ENCODE data around the gene GPAT3.
"Not testable (repeated sequence)": the region's sequence is repeated elsewhere in the genome, so short reads cannot be mapped to it uniquely, and the experiment has no call there.

The GPAT3 gene

DNA sequence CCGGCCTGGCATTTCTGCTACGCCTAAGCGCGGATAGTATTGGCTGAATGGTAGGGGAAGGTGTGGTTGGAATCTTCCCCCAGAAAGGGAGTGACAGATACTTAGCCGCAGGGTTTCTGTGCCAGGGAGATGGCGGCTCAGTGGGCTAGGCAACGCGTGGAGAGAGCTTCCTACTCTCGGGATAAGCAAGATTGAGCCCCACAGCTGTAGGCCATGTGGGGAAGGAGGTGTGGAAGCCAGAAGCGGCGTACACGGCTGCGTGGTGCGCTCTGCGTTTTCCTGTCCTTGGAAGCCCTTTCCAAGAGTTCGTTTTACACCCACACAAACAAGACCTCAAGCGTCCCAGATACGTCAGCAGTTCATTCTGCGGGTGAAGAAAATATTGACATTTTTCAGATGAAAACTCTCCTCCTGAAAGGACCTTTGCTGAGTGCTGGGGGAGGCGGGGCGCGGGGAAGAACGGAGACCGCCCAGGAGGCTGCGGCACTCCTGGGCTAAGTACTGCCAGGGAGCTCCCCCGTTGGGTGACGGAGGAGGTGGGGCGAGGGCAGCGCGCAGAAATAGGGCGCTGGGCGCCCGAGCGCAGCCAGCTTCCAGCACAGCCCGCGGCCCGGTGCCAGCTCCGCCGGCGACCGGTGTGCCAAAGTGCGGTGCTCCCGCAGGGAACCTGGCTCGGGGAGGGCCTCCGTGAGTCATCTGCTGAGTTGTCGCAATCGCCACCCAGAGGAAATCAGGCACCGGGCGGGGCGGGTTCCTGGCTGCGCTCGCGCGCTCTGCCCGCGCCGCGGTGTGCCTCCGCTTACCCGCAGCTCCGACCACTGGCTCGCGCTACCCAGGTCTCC lies at the start of gene GPAT3:
TSS of gene GPAT3 (plus strand) at position 589 of the 842 bp plus-strand sequence. CDS start 515 bp downstream, outside the sequence.
- Histone ChIP-seq H3K9ac (ENCODE audit: low read depth in 1 of 2, low read length in 2 of 2) (peak within 1 kb of the TSS; percentile 81 to 91), H3K36me3 (ENCODE audit: control insufficient read depth in 2 of 2, insufficient read depth in 2 of 2, low read length in 2 of 2) (peaks cover 0 to 2% of the 10 kb centered on the region in 2 donors), H3K4me1 (ENCODE audit: control insufficient read depth in 2 of 2, insufficient read depth in 2 of 2, low read length in 2 of 2) (peaks cover 11 to 18% of the 10 kb centered on the region in 2 donors), H3K4me3 (ENCODE audit: low read length in 2 of 2) (peak within 1 kb of the TSS; percentile 90), H3K9me3 (ENCODE audit: control insufficient read depth in 2 of 2, low read length in 2 of 2) (no peaks in the 10 kb centered on the region), H3K27ac (ENCODE audit: low read depth in 2 of 2, low read length in 2 of 2) (peak within 1 kb of the TSS; percentile 89), H3K27me3 (ENCODE audit: control insufficient read depth in 2 of 2, insufficient read depth in 2 of 2, low read length in 2 of 2) (no peaks in the 10 kb centered on the region)

GRCh38 chr4:83486457-83487129 lies 49.3 kb upstream of the GPAT3 start:
- H3K27me3 ChIP-seq (ENCODE audit: control insufficient read depth in 2 of 2, insufficient read depth in 2 of 2, low read length in 2 of 2) = no peaks in the 10 kb centered on the region

GRCh38 chr4:83489711-83490326 lies 46.1 kb upstream of the GPAT3 start:
- H3K27ac ChIP-seq (ENCODE audit: low read depth in 2 of 2, low read length in 2 of 2) = no peak overlapping the region
- H3K4me1 ChIP-seq (ENCODE audit: control insufficient read depth in 2 of 2, insufficient read depth in 2 of 2, low read length in 2 of 2) = peaks cover 3 to 7% of the 10 kb centered on the region in 2 donors
- no peak overlapping the region for H3K4me3 ChIP-seq (ENCODE audit: low read length in 2 of 2)

More at GRCh38 chr4:83486457-83487129, 49.3 kb upstream of the GPAT3 start:
- Histone ChIP-seq H3K4me3 (ENCODE audit: low read length in 2 of 2) (no peak overlapping the region), H3K9ac (ENCODE audit: low read depth in 1 of 2, low read length in 2 of 2) (no peak overlapping the region), H3K9me3 (ENCODE audit: control insufficient read depth in 2 of 2, low read length in 2 of 2) (no peaks in the 10 kb centered on the region), H3K4me1 (ENCODE audit: control insufficient read depth in 2 of 2, insufficient read depth in 2 of 2, low read length in 2 of 2) (peaks cover 7 to 9% of the 10 kb centered on the region in 2 donors), H3K36me3 (ENCODE audit: control insufficient read depth in 2 of 2, insufficient read depth in 2 of 2, low read length in 2 of 2) (no peaks in the 10 kb centered on the region), H3K27ac (ENCODE audit: low read depth in 2 of 2, low read length in 2 of 2) (no peak overlapping the region)

GRCh38 chr4:83490876-83491450 lies 44.9 kb upstream of the GPAT3 start:
- Histone ChIP-seq H3K9ac (ENCODE audit: low read depth in 1 of 2, low read length in 2 of 2) (no peak overlapping the region), H3K36me3 (ENCODE audit: control insufficient read depth in 2 of 2, insufficient read depth in 2 of 2, low read length in 2 of 2) (no peaks in the 10 kb centered on the region), H3K27me3 (ENCODE audit: control insufficient read depth in 2 of 2, insufficient read depth in 2 of 2, low read length in 2 of 2) (no peaks in the 10 kb centered on the region), H3K4me3 (ENCODE audit: low read length in 2 of 2) (no peak overlapping the region), H3K4me1 (ENCODE audit: control insufficient read depth in 2 of 2, insufficient read depth in 2 of 2, low read length in 2 of 2) (no peaks in the 10 kb centered on the region), H3K9me3 (ENCODE audit: control insufficient read depth in 2 of 2, low read length in 2 of 2) (no peaks in the 10 kb centered on the region), H3K27ac (ENCODE audit: low read depth in 2 of 2, low read length in 2 of 2) (no peak overlapping the region)

More at GRCh38 chr4:83489711-83490326, 46.1 kb upstream of the GPAT3 start:
- Histone ChIP-seq H3K9ac (ENCODE audit: low read depth in 1 of 2, low read length in 2 of 2) (no peak overlapping the region), H3K27me3 (ENCODE audit: control insufficient read depth in 2 of 2, insufficient read depth in 2 of 2, low read length in 2 of 2) (no peaks in the 10 kb centered on the region), H3K9me3 (ENCODE audit: control insufficient read depth in 2 of 2, low read length in 2 of 2) (no peaks in the 10 kb centered on the region), H3K36me3 (ENCODE audit: control insufficient read depth in 2 of 2, insufficient read depth in 2 of 2, low read length in 2 of 2) (no peaks in the 10 kb centered on the region)

DNA sequence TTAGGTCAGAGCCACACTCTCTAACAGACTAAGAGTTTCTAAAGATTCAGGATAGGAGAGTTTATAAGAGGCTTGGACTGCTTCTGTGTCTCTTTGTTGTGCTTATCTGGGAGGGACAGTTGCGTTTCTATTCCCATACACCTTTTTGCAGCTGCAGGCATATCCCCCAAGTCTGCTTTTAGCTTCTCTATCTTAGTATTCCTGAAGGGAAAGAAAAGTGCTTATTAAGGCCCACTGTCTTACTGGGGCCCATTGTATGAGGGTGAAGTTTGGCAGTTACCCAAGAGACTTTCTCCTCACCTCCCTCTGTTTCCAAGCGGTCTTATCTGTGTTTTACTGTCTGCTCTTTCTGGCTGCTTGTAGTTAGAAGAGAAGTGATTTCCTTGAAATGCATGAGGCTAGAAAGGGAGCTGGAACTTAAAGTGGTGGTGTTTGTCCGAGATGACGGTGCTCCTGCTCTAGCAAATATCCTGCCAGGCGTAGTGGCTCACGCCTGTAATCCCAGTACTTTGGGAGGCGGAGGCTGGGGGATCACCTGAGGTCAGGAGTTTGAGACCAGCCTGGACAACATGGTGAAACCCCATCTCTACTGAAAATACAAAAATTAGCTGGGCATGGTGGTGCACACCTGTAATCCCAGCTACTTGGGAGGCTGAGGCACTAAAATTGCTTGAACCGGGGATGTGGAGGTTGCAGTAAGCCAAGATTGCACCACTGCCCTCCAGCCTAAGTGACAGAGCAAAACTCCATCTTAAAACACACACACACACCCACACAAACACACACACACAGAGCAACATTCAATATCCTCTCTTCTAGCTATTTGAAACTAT lies 39.6 kb upstream of the GPAT3 start:
- not testable (repeated sequence) for H3K4me1 ChIP-seq (ENCODE audit: control insufficient read depth in 2 of 2, insufficient read depth in 2 of 2, low read length in 2 of 2); H3K36me3 ChIP-seq (ENCODE audit: control insufficient read depth in 2 of 2, insufficient read depth in 2 of 2, low read length in 2 of 2); H3K27me3 ChIP-seq (ENCODE audit: control insufficient read depth in 2 of 2, insufficient read depth in 2 of 2, low read length in 2 of 2); H3K9ac ChIP-seq (ENCODE audit: low read depth in 1 of 2, low read length in 2 of 2); H3K4me3 ChIP-seq (ENCODE audit: low read length in 2 of 2); H3K9me3 ChIP-seq (ENCODE audit: control insufficient read depth in 2 of 2, low read length in 2 of 2); H3K27ac ChIP-seq (ENCODE audit: low read depth in 2 of 2, low read length in 2 of 2)

- no peak overlapping the region for H3K27ac ChIP-seq (ENCODE audit: low read depth in 2 of 2, low read length in 2 of 2)
- no peaks in the 10 kb centered on the region for H3K9me3 ChIP-seq (ENCODE audit: control insufficient read depth in 2 of 2, low read length in 2 of 2)
- no peak overlapping the region for H3K4me3 ChIP-seq (ENCODE audit: low read length in 2 of 2)
- no peaks in the 10 kb centered on the region for H3K4me1 ChIP-seq (ENCODE audit: control insufficient read depth in 2 of 2, insufficient read depth in 2 of 2, low read length in 2 of 2)
- no peaks in the 10 kb centered on the region for H3K36me3 ChIP-seq (ENCODE audit: control insufficient read depth in 2 of 2, insufficient read depth in 2 of 2, low read length in 2 of 2)
- H3K9ac ChIP-seq (ENCODE audit: low read depth in 1 of 2, low read length in 2 of 2) = no peak overlapping the region
- no peaks in the 10 kb centered on the region for H3K27me3 ChIP-seq (ENCODE audit: control insufficient read depth in 2 of 2, insufficient read depth in 2 of 2, low read length in 2 of 2)
Observed at GRCh38 chr4:83498187-83498586, 37.7 kb upstream of the GPAT3 start.

GRCh38 chr4:83501671-83502070 lies 34.2 kb upstream of the GPAT3 start:
- H3K36me3 ChIP-seq (ENCODE audit: control insufficient read depth in 2 of 2, insufficient read depth in 2 of 2, low read length in 2 of 2); H3K4me1 ChIP-seq (ENCODE audit: control insufficient read depth in 2 of 2, insufficient read depth in 2 of 2, low read length in 2 of 2); H3K27ac ChIP-seq (ENCODE audit: low read depth in 2 of 2, low read length in 2 of 2); H3K9me3 ChIP-seq (ENCODE audit: control insufficient read depth in 2 of 2, low read length in 2 of 2); H3K4me3 ChIP-seq (ENCODE audit: low read length in 2 of 2); H3K27me3 ChIP-seq (ENCODE audit: control insufficient read depth in 2 of 2, insufficient read depth in 2 of 2, low read length in 2 of 2); H3K9ac ChIP-seq (ENCODE audit: low read depth in 1 of 2, low read length in 2 of 2): not testable (repeated sequence)

GRCh38 chr4:83503974-83504373 lies 31.9 kb upstream of the GPAT3 start:
- Histone ChIP-seq H3K27ac (ENCODE audit: low read depth in 2 of 2, low read length in 2 of 2) (no peak overlapping the region), H3K4me1 (ENCODE audit: control insufficient read depth in 2 of 2, insufficient read depth in 2 of 2, low read length in 2 of 2) (no peaks in the 10 kb centered on the region), H3K27me3 (ENCODE audit: control insufficient read depth in 2 of 2, insufficient read depth in 2 of 2, low read length in 2 of 2) (no peaks in the 10 kb centered on the region), H3K4me3 (ENCODE audit: low read length in 2 of 2) (no peak overlapping the region), H3K9me3 (ENCODE audit: control insufficient read depth in 2 of 2, low read length in 2 of 2) (no peaks in the 10 kb centered on the region), H3K9ac (ENCODE audit: low read depth in 1 of 2, low read length in 2 of 2) (no peak overlapping the region), H3K36me3 (ENCODE audit: control insufficient read depth in 2 of 2, insufficient read depth in 2 of 2, low read length in 2 of 2) (no peaks in the 10 kb centered on the region)

DNA sequence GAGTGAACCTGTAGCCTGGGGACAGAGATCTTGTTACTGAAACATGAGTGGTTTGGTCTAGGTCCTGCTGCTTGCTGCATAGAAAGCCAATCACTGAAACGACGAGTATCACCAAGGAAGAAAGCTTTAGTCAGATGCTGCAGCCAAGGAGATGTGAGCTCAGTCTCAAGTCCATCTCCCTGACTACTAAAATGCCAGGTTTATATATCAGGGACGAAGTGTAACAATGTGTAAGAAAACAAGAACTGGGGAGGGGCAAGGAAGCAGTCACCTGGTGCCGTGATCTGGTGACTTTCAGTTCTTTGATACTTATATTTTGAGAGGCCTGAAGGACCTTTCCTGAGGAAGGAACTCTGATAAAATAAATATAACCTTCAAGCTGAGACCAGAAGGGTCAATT lies 31.4 kb upstream of the GPAT3 start:
- H3K4me3 ChIP-seq (ENCODE audit: low read length in 2 of 2) = no peak overlapping the region
- H3K9me3 ChIP-seq (ENCODE audit: control insufficient read depth in 2 of 2, low read length in 2 of 2) = no peaks in the 10 kb centered on the region
- H3K27me3 ChIP-seq (ENCODE audit: control insufficient read depth in 2 of 2, insufficient read depth in 2 of 2, low read length in 2 of 2) = no peaks in the 10 kb centered on the region
- H3K27ac ChIP-seq (ENCODE audit: low read depth in 2 of 2, low read length in 2 of 2) = no peak overlapping the region
- H3K9ac ChIP-seq (ENCODE audit: low read depth in 1 of 2, low read length in 2 of 2) = no peak overlapping the region
- no peaks in the 10 kb centered on the region for H3K36me3 ChIP-seq (ENCODE audit: control insufficient read depth in 2 of 2, insufficient read depth in 2 of 2, low read length in 2 of 2)
- no peaks in the 10 kb centered on the region for H3K4me1 ChIP-seq (ENCODE audit: control insufficient read depth in 2 of 2, insufficient read depth in 2 of 2, low read length in 2 of 2)

Data from mucosa of rectum (tissue), 2 donors.